ENCODE data around the gene HDAC3. TPM values are rescaled to one million over a fixed set of nuclear protein-coding genes. Genes with fewer than 3 reads are reported as not detected.

The HDAC3 gene
- total RNA-seq, 1 experiment from 2014 or later: 91.9 TPM

DNA sequence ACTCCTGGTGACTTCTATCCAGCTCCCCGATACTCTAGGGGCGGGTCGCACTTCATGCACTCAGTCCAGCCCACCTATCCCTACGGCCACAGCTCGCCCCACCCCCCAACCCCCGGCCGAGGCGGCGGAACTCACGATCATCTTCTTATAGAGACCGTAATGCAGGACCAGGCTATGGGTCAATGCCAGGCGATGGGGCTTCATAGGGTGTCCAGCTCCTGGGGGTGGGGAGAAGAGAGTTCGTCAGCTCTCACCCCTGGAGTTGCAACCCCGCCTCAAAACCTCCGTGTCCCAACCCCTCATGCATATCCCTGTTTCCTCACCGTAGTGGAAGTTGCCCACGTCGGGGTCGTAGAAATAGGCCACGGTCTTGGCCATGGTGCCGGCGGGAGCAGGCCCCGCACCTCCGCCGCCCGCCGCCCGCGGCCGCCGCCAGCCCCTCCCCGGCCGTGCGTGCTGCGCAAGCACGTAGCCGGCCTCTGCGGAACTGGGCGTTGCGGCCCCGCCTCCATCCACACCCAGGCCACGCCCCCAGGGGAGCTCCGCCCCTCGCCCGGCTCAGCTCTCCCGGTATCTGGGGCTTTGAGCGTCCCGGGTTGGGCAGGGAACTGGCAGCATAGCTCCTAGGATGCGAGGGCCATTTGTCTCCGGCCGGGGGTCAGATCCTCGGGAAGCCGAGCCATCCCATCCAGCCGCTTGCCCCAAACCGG lies at the start of gene HDAC3, which contains the start of gene RELL2 (continued):
- TF ChIP-seq REST (IDR thresholded peaks at IDR 0.05; ENCODE audit: low read depth): no peak
- TF ChIP-seq EZH2phosphoT487 (IDR thresholded peaks at IDR 0.05; ENCODE audit: borderline replicate concordance): no peak

DNA sequence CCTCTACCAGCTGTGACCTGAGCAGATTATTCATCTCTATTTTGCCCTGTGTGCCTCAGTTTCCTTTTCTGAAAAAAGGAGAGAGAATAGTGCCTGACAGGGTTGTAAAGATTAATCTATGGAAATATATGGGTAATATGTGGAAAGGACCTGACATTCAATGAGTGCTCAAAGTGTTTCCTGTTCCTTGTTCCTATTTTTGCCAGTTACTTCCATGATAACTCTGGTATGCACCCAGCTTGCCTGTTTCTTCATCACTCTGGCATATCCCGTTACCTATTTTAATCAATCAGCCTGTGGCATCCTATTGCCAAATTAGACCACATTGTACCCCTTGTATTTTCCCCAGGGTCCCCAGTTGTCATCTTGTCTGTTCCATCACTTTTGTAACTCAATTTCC lies 48.9 kb upstream of the HDAC3 start:
- Histone ChIP-seq H3K9me3 (ENCODE audit: control insufficient read depth in 1 of 2, insufficient read depth in 1 of 2, low read depth in 1 of 2, low read length in 2 of 2) (no peaks in the 10 kb centered on the region), H3K79me2 (ENCODE audit: insufficient read depth, low read length) (no peaks in the 10 kb centered on the region; the same call in 1 of the 2 replicates), H3K27me3 (ENCODE audit: insufficient read depth, low read length) (no peaks in the 10 kb centered on the region), H3K9me2 (ENCODE audit: insufficient read depth) (no peaks in the 10 kb centered on the region), H3K9ac (ENCODE audit: low read length) (no peak overlapping the region), H3K27ac (ENCODE audit: low read depth, low read length) (no peak overlapping the region), H3K4me1 (ENCODE audit: control insufficient read depth in 1 of 2, insufficient read depth in 2 of 2, low read length in 2 of 2) (peaks cover 16 to 27% of the 10 kb centered on the region in 2 experiments), H3K36me3 (ENCODE audit: control insufficient read depth in 1 of 2, insufficient read depth in 2 of 2, low read length in 2 of 2) (no peaks in the 10 kb centered on the region), H3K4me2 (ENCODE audit: low read length) (no peak overlapping the region), H4K20me1 (ENCODE audit: insufficient read depth) (no peaks in the 10 kb centered on the region), H3K4me3 (replicated peaks in 1 of 2; ENCODE audit: low read depth in 1 of 2, low read length in 2 of 2) (no peak overlapping the region), H2AFZ (ENCODE audit: low read depth, low read length, poor library complexity, severe bottlenecking) (no peak overlapping the region)
- TF ChIP-seq ELF1 (IDR thresholded peaks at IDR 0.05; ENCODE audit: borderline replicate concordance, low read depth): no peak
- no TSS peak for BruUV-seq (replicated peaks)
- DNase-seq (ENCODE audit: low read depth, low spot score): no peak
- CTCF ChIA-PET: no interaction called here
- POLR2A ChIA-PET: no interaction called here
- RAD21 ChIA-PET (ENCODE audit: low non-redundant PET in 1 of 2, low total read pairs in 2 of 2, uncharacterized antibody in 2 of 2, unreplicated experiment in 2 of 2): no interaction called here
- intact Hi-C loops (cut with micrococcal nuclease): no loop called here
- ATAC-seq: no peak
